Lower lobe of right lung (tissue), 2 donors: Measurements from ENCODE around the gene NDUFA7. TPM values are rescaled to one million over a fixed set of nuclear protein-coding genes. Genes with fewer than 3 reads are reported as not detected.
"Not testable (repeated sequence)": the region's sequence is repeated elsewhere in the genome, so short reads cannot be mapped to it uniquely, and the experiment has no call there.

ENCODE experiments used
- ATAC-seq, 2 donors: fragments of 200-7000 bp; cut with Tn5 transposase; one replicate each; pipeline ENCODE4 v1.9.1; 2020 to 2022; ENCODE audit warnings: mild to moderate bottlenecking in 2 of 2, moderate library complexity in 2 of 2
- DNase-seq: peaks from one replicate; pipeline ENCODE4 v3.0.0-alpha.2; 2020
- H3K27ac ChIP-seq: fragments of 200-600 bp; one replicate; pipeline ENCODE4 v1.8.0; 2022
- H3K27me3 ChIP-seq: fragments of 200-600 bp; one replicate; pipeline ENCODE4 v1.8.0; 2022; ENCODE audit warnings: low read depth
- H3K36me3 ChIP-seq: fragments of 200-600 bp; one replicate; pipeline ENCODE4 v1.8.0; 2022; ENCODE audit warnings: mild to moderate bottlenecking
- H3K4me1 ChIP-seq: fragments of 200-600 bp; one replicate; pipeline ENCODE4 v1.8.0; 2022
- H3K4me3 ChIP-seq: fragments of 200-600 bp; one replicate; pipeline ENCODE4 v1.8.0; 2022; ENCODE audit warnings: mild to moderate bottlenecking
- H3K9me3 ChIP-seq: fragments of 200-600 bp; one replicate; pipeline ENCODE4 v1.8.0; 2022
- intact Hi-C: fragments of 100-400 bp; cut with DNase I; formaldehyde crosslinking; loops from one replicate; pipeline ENCODE4 v1.11.0; 2022
- total RNA-seq: library from RNA; stranded (reverse); fragmentation: NEBNext Ultra II Directional; extraction: Animal tissue kit (Norgen Biotek cat#: 25700); gene quantifications from one replicate; pipeline ENCODE4 v1.2.1, GENCODE V29; 2021
- TF ChIP-seq, protein P1 (sequence below): fragments of 200-600 bp; IDR thresholded peaks from one replicate; pipeline ENCODE4 v1.8.0; 2022; ENCODE audit warnings: antibody characterized with exemption, mild to moderate bottlenecking
- donor health status: DM: no; HTN: yes; CAD: no; lungs with severe emphysema.

NDUFA7 gene
- total RNA-seq, 1 donor from 2014 or later = 41.9 TPM

DNA sequence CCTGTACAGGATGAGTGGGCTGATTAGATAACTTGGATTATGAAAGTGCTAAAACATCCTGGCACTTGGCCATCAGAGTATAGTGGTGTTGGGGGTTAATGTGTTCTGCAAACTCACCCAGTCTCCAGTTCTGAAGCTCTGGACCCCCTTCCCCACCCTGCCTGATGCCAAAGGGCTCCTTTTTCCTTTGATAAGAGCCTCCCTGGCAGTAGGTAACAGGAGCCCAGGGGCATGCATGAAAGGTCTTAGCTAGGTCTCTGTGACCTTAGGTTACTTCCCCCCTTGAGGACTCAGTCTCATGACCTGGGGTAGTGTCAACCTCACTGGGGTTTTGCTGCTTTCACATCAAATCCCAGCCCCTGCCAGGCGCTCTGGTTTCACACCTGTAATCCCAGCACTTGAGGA lies 2.6 kb upstream of the NDUFA7 start:
- peaks cover 36% of the 10 kb centered on the region for H3K36me3 ChIP-seq
- no peaks in the 10 kb centered on the region for H3K9me3 ChIP-seq
- intact Hi-C loops = no loop called here
- no peak for ATAC-seq
- peaks cover 45% of the 10 kb centered on the region for H3K4me1 ChIP-seq
- no peak overlapping the region for H3K4me3 ChIP-seq
- no peak overlapping the region for H3K27ac ChIP-seq
- no peaks in the 10 kb centered on the region for H3K27me3 ChIP-seq
- DNase-seq = no peak
- TF ChIP-seq, protein P1, sequence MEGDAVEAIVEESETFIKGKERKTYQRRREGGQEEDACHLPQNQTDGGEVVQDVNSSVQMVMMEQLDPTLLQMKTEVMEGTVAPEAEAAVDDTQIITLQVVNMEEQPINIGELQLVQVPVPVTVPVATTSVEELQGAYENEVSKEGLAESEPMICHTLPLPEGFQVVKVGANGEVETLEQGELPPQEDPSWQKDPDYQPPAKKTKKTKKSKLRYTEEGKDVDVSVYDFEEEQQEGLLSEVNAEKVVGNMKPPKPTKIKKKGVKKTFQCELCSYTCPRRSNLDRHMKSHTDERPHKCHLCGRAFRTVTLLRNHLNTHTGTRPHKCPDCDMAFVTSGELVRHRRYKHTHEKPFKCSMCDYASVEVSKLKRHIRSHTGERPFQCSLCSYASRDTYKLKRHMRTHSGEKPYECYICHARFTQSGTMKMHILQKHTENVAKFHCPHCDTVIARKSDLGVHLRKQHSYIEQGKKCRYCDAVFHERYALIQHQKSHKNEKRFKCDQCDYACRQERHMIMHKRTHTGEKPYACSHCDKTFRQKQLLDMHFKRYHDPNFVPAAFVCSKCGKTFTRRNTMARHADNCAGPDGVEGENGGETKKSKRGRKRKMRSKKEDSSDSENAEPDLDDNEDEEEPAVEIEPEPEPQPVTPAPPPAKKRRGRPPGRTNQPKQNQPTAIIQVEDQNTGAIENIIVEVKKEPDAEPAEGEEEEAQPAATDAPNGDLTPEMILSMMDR = no peak

DNA sequence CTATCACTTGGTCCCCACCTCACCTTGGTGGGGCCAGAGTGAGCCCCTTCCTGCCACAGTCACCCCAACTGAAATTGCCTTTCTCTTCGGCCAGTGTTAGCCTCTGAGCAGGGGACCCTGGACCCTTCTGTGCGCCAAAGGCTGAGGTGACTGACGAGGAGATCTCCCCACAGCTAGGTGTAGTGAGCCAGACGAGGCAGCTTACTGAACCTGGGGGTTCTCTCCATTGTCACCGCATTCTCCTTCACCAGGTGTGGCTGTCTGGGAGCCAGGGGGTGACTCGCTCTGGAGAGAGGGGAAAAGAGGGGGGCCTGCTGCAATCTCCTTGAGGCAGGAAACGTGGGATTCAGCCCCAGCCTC lies 1.4 kb upstream of the NDUFA7 start:
- ATAC-seq = no peak
- no peaks in the 10 kb centered on the region for H3K9me3 ChIP-seq
- H3K4me1 ChIP-seq = peaks cover 45% of the 10 kb centered on the region
- DNase-seq = no peak
- intact Hi-C loops = no loop called here
- peak overlapping the region; percentile 97 for H3K4me3 ChIP-seq
- H3K27ac ChIP-seq = peak overlapping the region; percentile 91
- no peaks in the 10 kb centered on the region for H3K27me3 ChIP-seq
- H3K36me3 ChIP-seq = peaks cover 36% of the 10 kb centered on the region
- TF ChIP-seq, protein P1 = no peak

DNA sequence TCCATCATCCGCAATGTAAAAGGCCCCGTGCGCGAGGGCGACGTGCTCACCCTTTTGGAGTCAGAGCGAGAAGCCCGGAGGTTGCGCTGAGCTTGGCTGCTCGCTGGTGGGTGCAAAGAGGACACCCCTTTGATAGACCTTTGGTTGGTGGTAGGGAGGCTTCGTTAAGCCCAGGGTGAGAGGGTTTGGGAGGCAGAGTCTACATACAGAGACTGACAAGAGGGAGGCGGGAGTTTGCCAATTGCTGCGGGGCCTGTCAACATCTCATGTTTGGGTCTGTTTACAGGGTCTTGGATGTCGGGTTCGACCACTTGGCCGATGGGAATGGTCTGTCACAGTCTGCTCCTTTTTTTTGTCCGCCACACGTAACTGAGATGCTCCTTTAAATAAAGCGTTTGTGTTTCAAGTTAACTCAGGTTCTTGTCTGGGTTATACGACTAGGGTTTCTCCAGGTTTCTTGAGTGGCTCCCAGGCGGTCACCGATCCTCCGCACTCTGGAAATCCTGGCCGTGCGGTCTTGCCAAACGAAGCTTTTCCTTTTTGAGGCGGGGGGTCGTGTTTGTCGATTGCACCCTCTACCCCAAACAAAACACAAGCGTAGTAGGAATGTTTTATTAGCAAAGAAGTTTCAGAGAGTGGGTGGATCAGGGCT lies 937 bp upstream of the NDUFA7 start:
- TF ChIP-seq, protein P1 = no peak
- intact Hi-C loops = no loop called here
- Histone ChIP-seq H3K9me3 (no peaks in the 10 kb centered on the region), H3K36me3 (peaks cover 36% of the 10 kb centered on the region), H3K4me3 (peak overlapping the region; percentile 97), H3K27ac (peak overlapping the region; percentile 91), H3K27me3 (no peaks in the 10 kb centered on the region), H3K4me1 (peaks cover 45% of the 10 kb centered on the region)
- DNase-seq = no peak
- no peak for ATAC-seq

DNA sequence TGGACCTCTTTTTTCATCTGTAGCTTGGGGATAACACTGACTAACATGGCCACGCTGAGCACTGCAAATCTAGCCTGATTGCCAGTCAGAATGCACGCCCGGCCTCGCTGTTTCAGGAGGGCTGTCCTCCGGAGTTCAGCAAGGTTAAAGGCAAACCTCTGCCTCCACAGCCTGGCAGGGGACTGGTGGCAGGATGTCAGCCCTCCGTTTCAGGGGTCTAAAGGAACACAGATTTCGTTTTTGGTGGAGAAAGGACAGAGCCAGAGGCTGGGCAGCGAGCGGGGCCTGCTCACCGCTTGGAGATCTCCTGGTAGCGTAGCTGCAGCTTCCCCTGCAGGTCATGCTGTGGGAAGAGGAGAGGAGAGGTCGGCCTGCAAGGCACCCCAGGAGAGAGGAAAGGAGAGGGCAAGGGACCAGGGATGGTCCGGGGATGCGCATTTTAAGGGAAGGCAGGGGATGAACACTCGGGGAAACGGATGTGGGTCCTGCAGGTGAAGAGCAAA lies 560 bp downstream of the NDUFA7 start:
- Histone ChIP-seq H3K36me3 (peaks cover 47% of the 10 kb centered on the region), H3K4me3 (peak overlapping the region; percentile 97), H3K4me1 (peaks cover 45% of the 10 kb centered on the region), H3K27ac (peak overlapping the region; percentile 91), H3K9me3 (no peaks in the 10 kb centered on the region), H3K27me3 (no peaks in the 10 kb centered on the region)
- no peak for DNase-seq
- TF ChIP-seq, protein P1 = no peak
- intact Hi-C loops = no loop called here
- peak; percentile 15 to 17 for ATAC-seq

DNA sequence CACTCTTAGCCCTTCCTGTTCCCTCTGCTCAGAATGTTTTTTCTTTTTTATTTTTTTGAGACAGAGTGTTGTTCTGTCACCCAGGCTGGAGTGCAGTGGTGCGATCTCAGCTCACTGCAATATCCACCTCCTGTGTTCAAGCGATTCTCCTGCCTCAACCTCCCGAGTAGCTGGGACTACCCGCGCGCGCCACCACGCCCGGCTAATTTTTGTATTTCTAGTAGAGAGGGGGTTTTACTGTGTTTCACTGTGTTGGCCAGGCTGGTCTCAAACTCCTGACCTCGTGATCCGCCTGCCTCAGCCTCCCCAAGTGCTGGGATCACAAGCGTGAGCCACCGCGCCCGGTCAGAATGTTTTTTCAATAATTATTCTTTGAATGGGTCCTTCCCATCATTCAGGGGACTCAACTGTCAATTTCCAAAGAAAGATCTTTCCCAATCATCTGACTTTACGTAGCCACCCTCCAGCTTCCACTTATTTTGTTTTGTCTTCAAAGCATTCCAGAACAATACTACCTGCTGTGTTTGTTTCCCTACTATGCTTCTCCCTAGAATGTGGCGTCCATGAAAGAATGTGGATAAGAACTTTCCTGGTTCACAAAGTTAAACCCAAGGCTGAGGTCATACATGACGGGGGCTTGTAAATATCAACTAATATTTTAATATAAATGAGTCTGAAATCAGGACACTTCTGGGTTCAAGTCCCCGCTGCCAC lies 1.2 kb downstream of the NDUFA7 start:
- DNase-seq (no peak), ATAC-seq (no peak)
- intact Hi-C loops = no loop called here
- Histone ChIP-seq H3K27ac (peak overlapping the region; percentile 91), H3K9me3 (no peaks in the 10 kb centered on the region), H3K4me3 (peak overlapping the region; percentile 97), H3K27me3 (no peaks in the 10 kb centered on the region), H3K36me3 (peaks cover 53% of the 10 kb centered on the region), H3K4me1 (peaks cover 44% of the 10 kb centered on the region)
- TF ChIP-seq, protein P1 = no peak

DNA sequence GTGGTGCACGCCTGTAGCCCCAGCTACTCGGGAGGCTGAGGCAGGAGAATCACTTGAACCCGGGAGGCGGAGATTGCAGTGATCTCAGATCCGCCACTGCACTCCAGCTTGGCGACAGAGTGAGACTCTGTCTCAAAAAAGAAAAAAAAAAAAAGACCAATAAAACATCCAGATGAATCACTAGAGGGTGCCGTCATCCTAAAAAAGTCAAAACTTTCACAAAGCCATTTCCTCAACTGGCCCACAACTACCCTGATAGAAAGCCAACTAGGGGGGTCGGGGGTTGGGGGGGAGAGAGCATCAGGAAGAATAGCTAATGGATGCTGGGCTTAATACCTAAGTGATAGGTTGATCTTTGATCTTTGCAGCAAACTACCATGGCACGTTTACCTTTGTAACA lies 2.3 kb downstream of the NDUFA7 start:
- intact Hi-C loops, H3K27me3 ChIP-seq, H3K27ac ChIP-seq, H3K4me3 ChIP-seq, H3K9me3 ChIP-seq, DNase-seq, ATAC-seq: not testable (repeated sequence)
- peaks cover 53% of the 10 kb centered on the region for H3K36me3 ChIP-seq
- H3K4me1 ChIP-seq = peaks cover 33% of the 10 kb centered on the region
